GM12892 (cell line): ENCODE results near the gene ZNF668.
A peak's percentile ranks its signal among the peaks of the same experiment; 100 is the strongest.

Experiments
- POLR2A ChIP-seq: IDR thresholded peaks from 2 replicates; pipeline ENCODE4 v1.6.1; 2011; ENCODE audit warnings: low read depth, low read length, control low read depth
- POLR2AphosphoS5 ChIP-seq: IDR thresholded peaks from 2 replicates; pipeline ENCODE4 v1.6.1; 2011; ENCODE audit warnings: low read depth, low read length, control low read depth
- TAF1 ChIP-seq: IDR thresholded peaks from 2 replicates; pipeline ENCODE4 v1.6.1; 2011; ENCODE audit warnings: low read depth, mild to moderate bottlenecking, control low read depth, low read length, borderline replicate concordance

DNA sequence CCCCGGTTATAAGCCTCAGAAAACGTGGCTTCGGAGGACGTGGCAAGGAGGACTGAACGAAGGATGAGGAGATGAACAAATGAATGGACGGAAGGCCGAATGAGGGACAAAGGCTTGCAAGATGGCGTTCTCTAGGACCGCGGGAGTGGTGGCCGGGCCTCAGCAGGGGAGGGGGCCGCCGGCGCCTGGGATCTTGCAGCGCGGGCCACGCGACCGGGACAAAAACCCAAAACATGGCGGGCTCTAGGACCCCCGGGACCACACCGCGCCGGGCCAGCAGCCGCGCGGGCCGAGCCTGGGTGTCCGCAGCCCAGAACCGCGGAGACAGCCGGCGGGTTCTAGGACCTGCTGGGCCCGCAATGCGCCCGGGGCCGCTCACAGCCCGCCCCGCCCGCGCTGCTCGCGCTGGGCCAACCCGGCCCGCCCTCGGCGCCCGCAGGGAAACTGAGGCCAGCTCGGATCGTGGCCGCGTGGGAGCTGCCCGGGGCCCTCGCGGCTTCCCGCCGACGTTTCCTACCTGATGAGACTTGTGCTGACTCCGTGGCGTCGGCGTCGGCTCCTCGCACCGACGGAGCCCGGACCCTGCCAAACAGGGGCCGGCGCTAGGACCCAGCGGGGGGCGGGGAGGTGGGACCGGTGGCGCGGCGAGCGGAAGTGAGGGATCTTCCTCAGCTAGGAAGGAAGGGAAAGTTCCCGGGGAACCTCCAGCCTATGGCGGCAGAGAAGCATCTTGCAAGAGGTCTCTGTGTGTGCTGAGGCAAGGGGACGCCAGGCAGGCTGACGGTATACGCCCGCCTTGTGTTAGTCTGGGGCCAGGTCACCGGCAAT, 684 bp downstream of the ZNF668 start:
- TF ChIP-seq POLR2A, result peak; percentile 50
- TF ChIP-seq POLR2AphosphoS5, result 0 out of 2 replicates have a peak, but pooled peaks have one; percentile 6
- TF ChIP-seq TAF1, result peak; percentile 91; the same call in 1 of the 2 replicates
